Adrenal gland (tissue), 12 donors: Measurements from ENCODE around the gene WFDC12. TPM values are rescaled to one million over a fixed set of nuclear protein-coding genes. Genes with fewer than 3 reads are reported as not detected.
A peak's percentile ranks its signal among the peaks of the same experiment; 100 is the strongest.

Experiments
- DNase-seq, 7 donors: peaks; one replicate each; pipeline ENCODE4 v3.0.0-alpha.2; 2019 to 2020
- H3K27ac ChIP-seq, 5 donors: fragments of 200-600 bp; sonication (generic) in 4 of 5; 1 replicate in 3 of 5; 2 replicates in 2 of 5; pipeline versions ENCODE4 v1.5.1 to v1.8.0; 2016 to 2020; ENCODE audit warnings: mild to moderate bottlenecking in 1 of 5
- H3K27me3 ChIP-seq: fragments of 200-600 bp; 2 replicates; pipeline ENCODE4 v1.8.0; 2021
- H3K36me3 ChIP-seq, 2 donors: fragments of 200-600 bp; replicated peaks in 1 of 2; 1 replicate in 1 of 2; 2 replicates in 1 of 2; pipeline versions ENCODE4 v1.5.1 to v1.8.0; 2018 to 2022
- H3K4me1 ChIP-seq, 2 donors: fragments of 200-600 bp; replicated peaks in 1 of 2; 1 replicate in 1 of 2; 2 replicates in 1 of 2; pipeline versions ENCODE4 v1.5.1 to v1.8.0; 2018 to 2021
- H3K4me3 ChIP-seq, 4 donors: fragments of 200-600 bp; sonication (generic) in 3 of 4; one replicate each; pipeline ENCODE4 v1.5.1; 2016 to 2018
- H3K9me3 ChIP-seq, 3 donors: fragments of 200-600 bp; sonication (generic) in 1 of 3; replicated peaks in 1 of 3; 1 replicate in 2 of 3; 2 replicates in 1 of 3; pipeline versions ENCODE4 v1.5.1 to v1.8.0; 2016 to 2021
- POLR2A ChIP-seq, 2 donors: fragments of 450-650 bp; IDR thresholded peaks; one replicate each; pipeline ENCODE4 v1.6.1; 2017; ENCODE audit warnings: antibody characterized with exemption in 2 of 2, mild to moderate bottlenecking in 2 of 2, moderate library complexity in 1 of 2
- WGBS, 4 donors: extraction: QIAGEN DNeasy Blood & Tissue Kit in 2 of 4; methylation state at CpG; one replicate each; pipeline versions ENCODE4 v1.1.5 to v1.1.7; 2013 to 2017; 5-methylcytosine and 5-hydroxymethylcytosine counted together
- intact Hi-C, 2 donors: fragments of 100-400 bp; cut with DNase I; formaldehyde crosslinking; loops; one replicate each; pipeline versions ENCODE4 v1.14.1 to v1.15.0; 2022 to 2023
- polyA plus RNA-seq, 3 donors: library from polyadenylated mRNA; stranded (reverse); fragments of 200-250 nt in 2 of 3; fragments of 350-450 nt in 1 of 3; fragmentation: Illumina TruSeq in 1 of 3; extraction: RNeasy Lipid Tissue Mini Kit (QIAGEN cat#74804) in 1 of 3; gene quantifications; one replicate each; pipeline ENCODE4 v1.2.3, GENCODE V29; 2013 to 2014
- total RNA-seq, 9 donors: library from RNA; depleted of rRNA in 4 of 9; stranded (reverse); fragments of >200 nt in 4 of 9; fragments of 120-200 nt in 1 of 9; fragmentation: NEBNext Ultra II Directional in 1 of 9; extraction: Animal tissue kit (Norgen Biotek cat#: 25700) in 1 of 9; gene quantifications; one replicate each; pipeline versions ENCODE4 v1.1.0 to v1.2.4, GENCODE V29; 2013 to 2023
- TF ChIP-seq, protein P1 (sequence below), 6 experiments: fragments of 450-650 bp in 4 of 6; fragments of 200-600 bp in 2 of 6; sonication (generic) in 1 of 6; IDR thresholded peaks; 1 replicate in 5 of 6; 2 replicates in 1 of 6; pipeline versions ENCODE4 v1.5.1 to v1.8.0; 2016 to 2021; ENCODE audit warnings: antibody characterized with exemption in 6 of 6, mild to moderate bottlenecking in 2 of 6, moderate library complexity in 1 of 6
- donor health status: healthy with polysubstance abuse.
- donor health status: Bipolar disorder and iron deficiency.
- donor health status: DM: yes; HTN: yes; CAD: no.
- donor health status: DM: no; HTN: no; CAD: no.
- donor health status: DM: no; HTN: no; CAD: no.
- donor health status: DM: yes; HTN: yes; CAD: no.

The WFDC12 gene
- total and polyA plus RNA-seq, 12 donors: not detected

DNA sequence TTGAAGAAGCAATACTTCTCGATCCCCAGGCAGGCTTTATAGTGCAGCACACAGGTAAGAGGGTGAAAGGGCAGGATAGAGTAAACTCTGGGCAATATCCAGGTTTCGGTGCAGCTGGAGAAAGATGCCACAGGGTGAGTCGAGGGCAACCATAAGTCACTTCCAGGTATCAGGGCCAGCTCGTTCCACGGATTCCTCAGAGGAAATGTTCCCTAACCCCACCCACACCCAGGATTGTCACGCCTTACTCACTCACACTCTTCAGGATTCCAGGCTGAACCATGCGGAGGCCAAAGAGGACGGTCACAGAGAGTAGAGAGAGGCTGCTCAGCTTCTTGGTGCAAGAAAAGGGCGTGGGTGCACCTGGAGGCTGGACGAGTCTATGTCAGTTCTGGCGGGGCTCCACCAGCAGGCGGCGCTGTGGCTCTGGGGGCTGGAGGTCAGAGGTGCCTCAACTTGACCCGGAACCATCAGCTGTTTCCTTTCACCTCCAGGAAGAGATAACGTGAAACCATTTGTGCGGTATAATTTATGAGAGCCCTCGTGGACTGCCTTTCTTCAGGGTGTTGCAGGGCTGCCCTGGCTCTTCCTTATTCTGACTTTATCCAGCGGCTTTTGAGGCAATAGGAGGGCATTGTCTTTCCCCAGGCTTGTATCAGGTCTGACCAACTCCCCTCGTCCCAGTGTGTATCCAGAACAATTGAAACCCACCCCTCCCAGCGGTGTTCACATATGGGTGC, 14.5 kb upstream of the WFDC12 start:
- WGBS, 4 donors: 29 to 67% (median 38%) methylated on average over 11 to 20 of the region's 20 CpGs
- peak in 6 of 7 donors; percentile 24 to 45 (median 32) for DNase-seq
- H3K36me3 ChIP-seq: no peaks in the 10 kb centered on the region
- no peaks in the 10 kb centered on the region for H3K27me3 ChIP-seq
- no peak overlapping the region for H3K4me3 ChIP-seq
- no peaks in the 10 kb centered on the region for H3K9me3 ChIP-seq
- H3K27ac ChIP-seq: no peak overlapping the region
- H3K4me1 ChIP-seq: no peaks in the 10 kb centered on the region
- intact Hi-C loops: no loop called here
- TF ChIP-seq, protein P1, sequence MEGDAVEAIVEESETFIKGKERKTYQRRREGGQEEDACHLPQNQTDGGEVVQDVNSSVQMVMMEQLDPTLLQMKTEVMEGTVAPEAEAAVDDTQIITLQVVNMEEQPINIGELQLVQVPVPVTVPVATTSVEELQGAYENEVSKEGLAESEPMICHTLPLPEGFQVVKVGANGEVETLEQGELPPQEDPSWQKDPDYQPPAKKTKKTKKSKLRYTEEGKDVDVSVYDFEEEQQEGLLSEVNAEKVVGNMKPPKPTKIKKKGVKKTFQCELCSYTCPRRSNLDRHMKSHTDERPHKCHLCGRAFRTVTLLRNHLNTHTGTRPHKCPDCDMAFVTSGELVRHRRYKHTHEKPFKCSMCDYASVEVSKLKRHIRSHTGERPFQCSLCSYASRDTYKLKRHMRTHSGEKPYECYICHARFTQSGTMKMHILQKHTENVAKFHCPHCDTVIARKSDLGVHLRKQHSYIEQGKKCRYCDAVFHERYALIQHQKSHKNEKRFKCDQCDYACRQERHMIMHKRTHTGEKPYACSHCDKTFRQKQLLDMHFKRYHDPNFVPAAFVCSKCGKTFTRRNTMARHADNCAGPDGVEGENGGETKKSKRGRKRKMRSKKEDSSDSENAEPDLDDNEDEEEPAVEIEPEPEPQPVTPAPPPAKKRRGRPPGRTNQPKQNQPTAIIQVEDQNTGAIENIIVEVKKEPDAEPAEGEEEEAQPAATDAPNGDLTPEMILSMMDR (IDR thresholded peaks at IDR 0.05): peak; percentile 16 to 55 (median 44)
- TF ChIP-seq POLR2A (IDR thresholded peaks at IDR 0.05): no peak

DNA sequence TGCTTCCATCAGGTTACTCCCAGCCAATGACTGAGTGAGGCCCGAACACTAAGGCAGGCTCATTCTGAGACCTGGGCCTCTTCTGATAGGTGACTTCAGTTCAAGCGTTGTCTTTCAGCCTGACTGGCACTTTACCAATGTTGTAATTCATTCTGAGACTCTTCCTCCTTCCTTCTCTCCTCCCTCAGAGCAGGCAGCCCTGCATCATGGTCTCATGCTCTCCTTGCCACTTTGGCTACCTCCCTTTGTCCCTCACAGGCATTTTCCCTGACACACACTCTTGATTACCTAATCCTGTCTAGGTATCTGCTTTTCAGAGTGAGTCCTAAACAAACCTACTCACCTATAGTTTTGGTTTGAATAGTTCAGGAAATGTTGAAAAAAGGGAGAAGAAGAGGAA, 12.6 kb upstream of the WFDC12 start:
- H3K36me3 ChIP-seq: no peaks in the 10 kb centered on the region
- H3K9me3 ChIP-seq: no peaks in the 10 kb centered on the region
- TF ChIP-seq POLR2A (IDR thresholded peaks at IDR 0.05): no peak
- TF ChIP-seq, protein P1 (IDR thresholded peaks at IDR 0.05): no peak
- H3K4me3 ChIP-seq: no peak overlapping the region
- intact Hi-C loops: no loop called here
- DNase-seq: no peak
- H3K27me3 ChIP-seq: no peaks in the 10 kb centered on the region
- H3K27ac ChIP-seq: no peak overlapping the region
- H3K4me1 ChIP-seq: no peaks in the 10 kb centered on the region
- WGBS, 4 donors: 54 to 76% (median 56%) methylated on average over 1 to 2 of the region's 2 CpGs

DNA sequence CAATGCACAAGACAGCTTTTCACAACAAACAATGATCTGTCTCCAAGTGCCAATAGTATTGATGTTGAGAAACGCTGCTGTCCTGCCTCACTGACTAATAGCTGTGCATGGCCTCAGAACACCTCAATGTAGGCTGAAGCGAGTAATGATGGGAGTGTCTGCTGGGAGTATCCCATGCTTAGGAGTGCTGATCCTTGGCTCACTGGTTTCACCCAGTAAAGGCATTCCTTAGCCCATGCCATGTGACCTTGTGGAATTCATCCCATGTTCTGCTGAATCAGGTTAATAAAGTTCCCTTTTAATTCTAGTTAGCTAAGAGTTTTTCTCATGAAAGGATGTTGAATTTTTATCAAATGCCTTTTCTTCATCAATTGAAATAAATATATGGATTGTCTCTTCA, 3.8 kb upstream of the WFDC12 start:
- Histone ChIP-seq H3K27me3 (no peaks in the 10 kb centered on the region), H3K4me3 (no peak overlapping the region), H3K27ac (no peak overlapping the region), H3K4me1 (no peaks in the 10 kb centered on the region), H3K9me3 (no peaks in the 10 kb centered on the region), H3K36me3 (no peaks in the 10 kb centered on the region)
- no peak for DNase-seq
- intact Hi-C loops: no loop called here
- 65 to 80% (median 69%) methylated on average over 2 of the region's 2 CpGs for WGBS, 4 donors
- no peak for TF ChIP-seq POLR2A (IDR thresholded peaks at IDR 0.05)
- TF ChIP-seq, protein P1 (IDR thresholded peaks at IDR 0.05): no peak

DNA sequence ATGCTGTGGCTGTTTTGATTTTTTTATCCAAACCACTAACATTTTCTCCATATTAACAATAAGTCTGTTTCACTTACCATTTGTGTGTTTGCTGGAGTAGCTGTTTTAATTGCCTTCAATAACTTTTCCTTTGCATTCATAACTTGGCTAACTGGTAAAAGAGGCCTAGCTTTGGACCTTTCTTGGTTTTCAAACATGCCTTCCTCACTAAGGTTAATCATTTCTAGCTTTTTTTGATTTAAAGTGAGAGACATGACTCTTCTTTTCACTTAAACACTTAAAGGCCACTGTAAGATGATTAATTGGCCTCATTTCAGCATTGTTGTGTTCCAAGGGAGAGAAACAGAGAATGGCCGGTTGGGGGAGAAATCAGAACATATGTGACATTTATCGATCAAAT, 2.9 kb downstream of the WFDC12 start:
- no peaks in the 10 kb centered on the region for H3K36me3 ChIP-seq
- WGBS, 4 donors: 80 to 92% (median 90%) methylated on average over 2 of the region's 2 CpGs
- intact Hi-C loops: no loop called here
- no peaks in the 10 kb centered on the region for H3K9me3 ChIP-seq
- H3K4me1 ChIP-seq: no peaks in the 10 kb centered on the region
- H3K27me3 ChIP-seq: peaks cover 8% of the 10 kb centered on the region
- TF ChIP-seq, protein P1 (IDR thresholded peaks at IDR 0.05): no peak
- TF ChIP-seq POLR2A (IDR thresholded peaks at IDR 0.05): no peak
- no peak overlapping the region for H3K4me3 ChIP-seq
- no peak for DNase-seq
- H3K27ac ChIP-seq: no peak overlapping the region
